HG02885 (cell line): ENCODE data around the gene C4orf50.
A peak's percentile ranks its signal among the peaks of the same experiment; 100 is the strongest.

ENCODE experiments used
- ATAC-seq: cut with Tn5 transposase; IDR thresholded peaks from one replicate; pipeline ENCODE4 v1.9.1; 2021; ENCODE audit warnings: mild to moderate bottlenecking; ENCODE audit not compliant: unreplicated experiment, poor library complexity

Gene C4orf50

GRCh38 chr4:5973486-5974220 is 44.6 kb downstream of the C4orf50 start:
- no peak for ATAC-seq

- ATAC-seq, result no peak
Measured at GRCh38 chr4:5973033-5973432, 45.2 kb downstream of the C4orf50 start.

GRCh38 chr4:5972571-5972970 is 45.7 kb downstream of the C4orf50 start:
- no peak for ATAC-seq

- ATAC-seq, result no peak
Measured at GRCh38 chr4:5971078-5971450, 47.2 kb downstream of the C4orf50 start.

- ATAC-seq, result no peak
Measured at GRCh38 chr4:5970381-5971077, 47.7 kb downstream of the C4orf50 start.

- ATAC-seq, result no peak
Measured at GRCh38 chr4:5969777-5970176, 48.5 kb downstream of the C4orf50 start.

GRCh38 chr4:5969336-5969735 is 48.9 kb downstream of the C4orf50 start:
- no peak for ATAC-seq

- ATAC-seq, result no peak
Measured at GRCh38 chr4:5968246-5968645, 50.0 kb downstream of the C4orf50 start.

GRCh38 chr4:5967783-5968182 is 50.4 kb downstream of the C4orf50 start:
- ATAC-seq, result no peak

GRCh38 chr4:5965225-5965624 is 53.0 kb downstream of the C4orf50 start:
- ATAC-seq, result no peak

GRCh38 chr4:5964030-5964429 is 54.2 kb downstream of the C4orf50 start:
- ATAC-seq, result no peak

- no peak for ATAC-seq
Measured at GRCh38 chr4:5963611-5964010, 54.6 kb downstream of the C4orf50 start.

- ATAC-seq, result no peak
Measured at GRCh38 chr4:5962416-5962815, 55.8 kb downstream of the C4orf50 start.

- no peak for ATAC-seq
Measured at GRCh38 chr4:5960252-5960880, 57.9 kb downstream of the C4orf50 start.

- ATAC-seq, result no peak
Measured at GRCh38 chr4:5959211-5959982, 58.8 kb downstream of the C4orf50 start.

GRCh38 chr4:5958199-5958735 is 60.0 kb downstream of the C4orf50 start:
- no peak for ATAC-seq

GRCh38 chr4:5957076-5957475 is 61.2 kb downstream of the C4orf50 start:
- ATAC-seq, result no peak

- ATAC-seq, result peak; percentile 25
Measured at GRCh38 chr4:5956285-5957021, 61.8 kb downstream of the C4orf50 start.

- ATAC-seq, result no peak
Measured at GRCh38 chr4:5955856-5956255, 62.4 kb downstream of the C4orf50 start.
